ENCODE measurements around the gene CDNF.

DNA sequence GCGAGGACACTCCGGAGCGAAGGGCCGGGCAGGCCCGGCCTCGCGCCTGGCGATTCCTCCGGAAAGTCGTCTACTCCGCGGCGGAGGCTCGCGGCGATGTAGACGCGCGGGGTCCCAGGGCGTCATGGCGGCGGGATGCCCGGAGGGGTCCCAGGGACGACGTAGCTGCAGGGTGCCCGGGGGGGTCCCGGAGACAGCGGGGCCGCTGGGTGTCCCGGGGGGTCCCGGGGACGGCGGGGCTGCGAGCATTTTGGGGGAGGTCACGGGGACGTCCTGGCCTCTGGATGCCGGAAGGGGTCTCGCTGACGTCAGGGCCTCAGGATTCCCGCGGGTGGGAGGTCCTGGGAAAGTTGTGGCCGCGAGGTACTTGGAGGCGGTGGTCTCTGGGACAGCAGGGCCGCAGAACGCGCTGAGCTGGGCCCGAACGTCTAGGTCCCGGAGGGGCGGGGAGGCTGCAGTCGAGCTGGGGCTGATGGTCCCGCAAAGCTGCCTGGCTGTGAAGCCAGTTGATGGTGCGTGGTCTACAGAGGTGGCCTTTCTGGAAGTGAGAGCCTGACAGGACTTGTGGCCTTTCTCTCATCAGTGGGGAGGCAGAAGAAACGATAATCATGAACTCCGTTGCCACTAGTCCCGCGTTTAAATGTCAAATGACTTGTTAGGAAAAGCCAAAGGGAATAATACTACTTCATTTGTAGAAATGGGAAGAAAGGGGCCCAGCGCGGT lies 906 bp upstream of the CDNF start:
- TF ChIP-seq CTCF (IDR thresholded peaks at IDR 0.05; ENCODE audit: low read length) (no peak), EZH2phosphoT487 (IDR thresholded peaks at IDR 0.05; ENCODE audit: low read length) (no peak), EZH2 (optimal IDR thresholded peaks at IDR 0.05; ENCODE audit: low read depth, low read length) (no peak)

Data from MM.1S (cell line).